ENCODE measurements around the gene TUBB3. TPM values are rescaled to one million over a fixed set of nuclear protein-coding genes. Genes with fewer than 3 reads are reported as not detected.

The TUBB3 gene
- total and polyA plus RNA-seq, 2 of the 4 experiments (the other 2 are of a cell fraction), result 311 to 410 TPM

- H3K9me3 ChIP-seq (ENCODE audit: control insufficient read depth, insufficient read depth, low read length), result no peaks in the 10 kb centered on the region
- no peak for TF ChIP-seq POLR2A (IDR thresholded peaks at IDR 0.05; ENCODE audit: low read depth, low read length)
- TF ChIP-seq, protein P1, sequence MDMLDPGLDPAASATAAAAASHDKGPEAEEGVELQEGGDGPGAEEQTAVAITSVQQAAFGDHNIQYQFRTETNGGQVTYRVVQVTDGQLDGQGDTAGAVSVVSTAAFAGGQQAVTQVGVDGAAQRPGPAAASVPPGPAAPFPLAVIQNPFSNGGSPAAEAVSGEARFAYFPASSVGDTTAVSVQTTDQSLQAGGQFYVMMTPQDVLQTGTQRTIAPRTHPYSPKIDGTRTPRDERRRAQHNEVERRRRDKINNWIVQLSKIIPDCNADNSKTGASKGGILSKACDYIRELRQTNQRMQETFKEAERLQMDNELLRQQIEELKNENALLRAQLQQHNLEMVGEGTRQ (IDR thresholded peaks at IDR 0.05; ENCODE audit: low read depth, low read length), result no peak
- TF ChIP-seq MXI1 (IDR thresholded peaks at IDR 0.05; ENCODE audit: borderline replicate concordance, low read depth, low read length), result no peak
- TF ChIP-seq BHLHE40 (IDR thresholded peaks at IDR 0.05; ENCODE audit: low read depth, low read length), result no peak
- TF ChIP-seq RCOR1 (IDR thresholded peaks at IDR 0.05; ENCODE audit: insufficient replicate concordance, low read length), result no peak
- TF ChIP-seq FOS (IDR thresholded peaks at IDR 0.05; ENCODE audit: low read depth, low read length), result no peak
- no peak for TF ChIP-seq MAFK (IDR thresholded peaks at IDR 0.05; ENCODE audit: low read depth, low read length)
- no peak for TF ChIP-seq CTCF (conservative IDR thresholded peaks at IDR 0.05; ENCODE audit: low read depth, low read length)
- TF ChIP-seq CEBPB (IDR thresholded peaks at IDR 0.05; ENCODE audit: low read depth, low read length), result no peak
- TF ChIP-seq SMC3 (IDR thresholded peaks at IDR 0.05; ENCODE audit: low read depth, low read length), result no peak
- TF ChIP-seq CHD1 (IDR thresholded peaks at IDR 0.05; ENCODE audit: low read depth, low read length), result no peak
- no peak for TF ChIP-seq RAD21 (IDR thresholded peaks at IDR 0.05; ENCODE audit: low read length)
- no peak for TF ChIP-seq ELK1 (IDR thresholded peaks at IDR 0.05; ENCODE audit: borderline replicate concordance, low read depth, low read length)
- no peak overlapping the region for H3K14ac ChIP-seq (replicated peaks; ENCODE audit: low read depth, low read length)
- dilution Hi-C loops (cut with HindIII; ENCODE audit: low sequenced_read_pairs, unreplicated experiment) (no loop called here), intact Hi-C loops (cut with micrococcal nuclease) (no loop called here), in situ Hi-C loops (cut with MboI; ENCODE audit: low sequenced_read_pairs) (no loop called here)
- H3K9ac ChIP-seq (ENCODE audit: low read depth, low read length), result no peak overlapping the region
- no peak for ATAC-seq (ENCODE audit: low read depth)
- no peak overlapping the region for H2AFZ ChIP-seq (replicated peaks; ENCODE audit: low read length, poor library complexity)
- no peak overlapping the region for H4K91ac ChIP-seq (ENCODE audit: insufficient read depth, low read depth, low read length)
- no peak overlapping the region for H3K56ac ChIP-seq (ENCODE audit: extremely low read depth, insufficient read depth, low read length)
- no peak for DNase-seq
- H3K79me1 ChIP-seq (ENCODE audit: low read depth in 1 of 2, low read length in 2 of 2), result peaks cover 0 to 34% of the 10 kb centered on the region in 2 experiments
- H3K9me1 ChIP-seq (ENCODE audit: insufficient read depth, low read length), result peaks cover 20% of the 10 kb centered on the region
- WGBS, 2 experiments (ENCODE audit: extremely low coverage in 2 of 2, insufficient read length in 1 of 2), result 93% methylated on average over 17 of the region's 40 CpGs; no CpG with 5 or more reads in 1 of the 2 experiments
- H3K27me3 ChIP-seq (ENCODE audit: control insufficient read depth, insufficient read depth, low read length), result no peaks in the 10 kb centered on the region
- H3K4me2 ChIP-seq (ENCODE audit: low read depth, low read length), result no peak overlapping the region
- no TSS peak for BruUV-seq (replicated peaks)
- H3K18ac ChIP-seq (ENCODE audit: low read depth, low read length), result no peak overlapping the region
- H4K8ac ChIP-seq (ENCODE audit: low read depth in 2 of 2, low read length in 2 of 2), result no peak overlapping the region
- peaks cover 7% of the 10 kb centered on the region for H4K20me1 ChIP-seq (ENCODE audit: insufficient read depth, low read length)
- no peak overlapping the region for H3K4ac ChIP-seq (ENCODE audit: low read depth, low read length)
- H3K23ac ChIP-seq (ENCODE audit: low read depth, low read length), result no peak overlapping the region
- no peak overlapping the region for H4K5ac ChIP-seq (ENCODE audit: low read depth, low read length)
- POLR2A ChIA-PET (ENCODE audit: unreplicated experiment), result no interaction called here
- no peak overlapping the region for H3K4me3 ChIP-seq (ENCODE audit: insufficient read depth, low read depth, low read length)
- H2BK15ac ChIP-seq (ENCODE audit: low read depth, low read length), result no peak overlapping the region
- H2BK20ac ChIP-seq (ENCODE audit: low read depth, low read length), result no peak overlapping the region
- CTCF ChIA-PET, result no interaction called here
- H2BK120ac ChIP-seq (ENCODE audit: low read depth, low read length), result no peak overlapping the region
- peaks cover 18% of the 10 kb centered on the region for H3K4me1 ChIP-seq (ENCODE audit: control insufficient read depth, insufficient read depth, low read length)
- peaks cover 23% of the 10 kb centered on the region for H3K36me3 ChIP-seq (ENCODE audit: control insufficient read depth, insufficient read depth, low read length)
- H3K27ac ChIP-seq (ENCODE audit: insufficient read depth, low read length), result no peak overlapping the region
- H2BK5ac ChIP-seq (ENCODE audit: low read depth, low read length, poor library complexity, severe bottlenecking), result no peak overlapping the region
- peak overlapping the region; percentile 70 for H2AK9ac ChIP-seq (replicated peaks; ENCODE audit: low read depth, low read length, poor library complexity)
- no peak overlapping the region for H2AK5ac ChIP-seq (ENCODE audit: low read depth, low read length)
These were observed 7.6 kb upstream of the TUBB3 start for GRCh38 chr16:89915303-89916232.

Data from IMR-90 (cell line).